ENCODE measurements around the gene TNF. TPM values are rescaled to one million over a fixed set of nuclear protein-coding genes. Genes with fewer than 3 reads are reported as not detected.
A peak's percentile ranks its signal among the peaks of the same experiment; 100 is the strongest.

Gene TNF
- total and polyA plus RNA-seq, 2 of the 13 experiments (the other 11 are each of a cell fraction or from before 2014, with no cell fraction given): not detected

DNA sequence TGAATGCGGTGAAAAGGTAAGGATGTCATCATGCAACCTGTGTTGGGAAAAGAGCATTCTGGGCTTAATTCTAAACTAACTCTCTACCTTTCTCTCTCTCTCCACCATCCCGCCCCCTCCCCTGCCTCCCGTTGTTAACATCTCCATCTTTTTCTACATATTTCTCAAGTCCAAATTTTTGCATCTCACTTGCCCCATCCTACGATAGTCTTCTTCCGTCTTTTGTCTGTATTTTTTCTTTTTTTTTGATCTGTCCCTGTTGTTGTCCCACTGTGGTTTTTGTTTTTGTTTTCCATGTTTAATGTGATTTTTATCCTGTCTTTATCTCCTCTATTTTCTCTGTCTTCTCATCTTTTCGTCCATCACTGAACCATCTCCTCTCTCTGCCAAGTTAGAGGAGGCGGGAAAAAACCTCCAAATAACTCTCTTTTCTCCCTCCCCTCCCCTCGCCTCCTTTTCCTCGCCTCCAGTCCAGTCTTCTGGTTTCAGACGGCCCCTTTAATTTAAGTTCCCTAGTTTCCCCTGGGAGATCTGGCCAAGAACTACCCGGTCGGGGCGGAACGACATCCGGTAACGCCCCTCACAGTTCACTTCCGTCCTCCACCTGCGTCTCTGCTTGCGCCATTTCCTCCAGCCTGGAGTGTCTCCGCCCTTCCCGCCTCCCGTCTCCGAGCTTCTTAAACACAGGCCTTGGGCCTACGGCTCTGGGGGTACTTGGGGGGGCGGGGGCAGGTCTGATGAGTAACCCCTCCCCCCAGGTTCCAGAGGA, 28.2 kb upstream of the TNF start, which contains the start of gene NFKBIL1 (continued):
- TF ChIP-seq, protein P1, sequence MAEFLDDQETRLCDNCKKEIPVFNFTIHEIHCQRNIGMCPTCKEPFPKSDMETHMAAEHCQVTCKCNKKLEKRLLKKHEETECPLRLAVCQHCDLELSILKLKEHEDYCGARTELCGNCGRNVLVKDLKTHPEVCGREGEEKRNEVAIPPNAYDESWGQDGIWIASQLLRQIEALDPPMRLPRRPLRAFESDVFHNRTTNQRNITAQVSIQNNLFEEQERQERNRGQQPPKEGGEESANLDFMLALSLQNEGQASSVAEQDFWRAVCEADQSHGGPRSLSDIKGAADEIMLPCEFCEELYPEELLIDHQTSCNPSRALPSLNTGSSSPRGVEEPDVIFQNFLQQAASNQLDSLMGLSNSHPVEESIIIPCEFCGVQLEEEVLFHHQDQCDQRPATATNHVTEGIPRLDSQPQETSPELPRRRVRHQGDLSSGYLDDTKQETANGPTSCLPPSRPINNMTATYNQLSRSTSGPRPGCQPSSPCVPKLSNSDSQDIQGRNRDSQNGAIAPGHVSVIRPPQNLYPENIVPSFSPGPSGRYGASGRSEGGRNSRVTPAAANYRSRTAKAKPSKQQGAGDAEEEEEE (CRISPR knock-in tag; IDR thresholded peaks at IDR 0.05; ENCODE audit: borderline replicate concordance): peak; percentile 81; the same call in 1 of the 2 replicates
- TF ChIP-seq MLLT10 (CRISPR knock-in tag; IDR thresholded peaks at IDR 0.05) (no peak), ISX (CRISPR knock-in tag; conservative IDR thresholded peaks at IDR 0.05) (no peak), ZNF563 (CRISPR knock-in tag; IDR thresholded peaks at IDR 0.05) (no peak), GPN1 (CRISPR knock-in tag; IDR thresholded peaks at IDR 0.05; ENCODE audit: borderline replicate concordance) (no peak), TFDP2 (CRISPR knock-in tag; IDR thresholded peaks at IDR 0.05) (peak; percentile 71), ZNF562 (CRISPR knock-in tag; IDR thresholded peaks at IDR 0.05; ENCODE audit: borderline replicate concordance) (no peak), RFXAP (CRISPR knock-in tag; IDR thresholded peaks at IDR 0.05; ENCODE audit: borderline replicate concordance) (no peak), U2AF2 (IDR thresholded peaks at IDR 0.05; ENCODE audit: low read depth, low read length) (no peak), ZNF446 (CRISPR knock-in tag; IDR thresholded peaks at IDR 0.05) (no peak), PBX3 (CRISPR knock-in tag; IDR thresholded peaks at IDR 0.05; ENCODE audit: borderline replicate concordance) (no peak), ZNF770 (CRISPR knock-in tag; IDR thresholded peaks at IDR 0.05) (no peak; the same call in 1 of the 2 replicates), PHF8 (CRISPR knock-in tag; IDR thresholded peaks at IDR 0.05) (peak; percentile 88)
- TF ChIP-seq, protein P2, sequence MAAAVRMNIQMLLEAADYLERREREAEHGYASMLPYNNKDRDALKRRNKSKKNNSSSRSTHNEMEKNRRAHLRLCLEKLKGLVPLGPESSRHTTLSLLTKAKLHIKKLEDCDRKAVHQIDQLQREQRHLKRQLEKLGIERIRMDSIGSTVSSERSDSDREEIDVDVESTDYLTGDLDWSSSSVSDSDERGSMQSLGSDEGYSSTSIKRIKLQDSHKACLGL (CRISPR knock-in tag; IDR thresholded peaks at IDR 0.05): no peak
- TF ChIP-seq, protein P3, sequence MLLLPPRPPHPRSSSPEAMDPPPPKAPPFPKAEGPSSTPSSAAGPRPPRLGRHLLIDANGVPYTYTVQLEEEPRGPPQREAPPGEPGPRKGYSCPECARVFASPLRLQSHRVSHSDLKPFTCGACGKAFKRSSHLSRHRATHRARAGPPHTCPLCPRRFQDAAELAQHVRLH (CRISPR knock-in tag; IDR thresholded peaks at IDR 0.05; ENCODE audit: borderline replicate concordance, low read depth): peak; percentile 52; the same call in 1 of the 2 replicates
- TF ChIP-seq, protein P4, sequence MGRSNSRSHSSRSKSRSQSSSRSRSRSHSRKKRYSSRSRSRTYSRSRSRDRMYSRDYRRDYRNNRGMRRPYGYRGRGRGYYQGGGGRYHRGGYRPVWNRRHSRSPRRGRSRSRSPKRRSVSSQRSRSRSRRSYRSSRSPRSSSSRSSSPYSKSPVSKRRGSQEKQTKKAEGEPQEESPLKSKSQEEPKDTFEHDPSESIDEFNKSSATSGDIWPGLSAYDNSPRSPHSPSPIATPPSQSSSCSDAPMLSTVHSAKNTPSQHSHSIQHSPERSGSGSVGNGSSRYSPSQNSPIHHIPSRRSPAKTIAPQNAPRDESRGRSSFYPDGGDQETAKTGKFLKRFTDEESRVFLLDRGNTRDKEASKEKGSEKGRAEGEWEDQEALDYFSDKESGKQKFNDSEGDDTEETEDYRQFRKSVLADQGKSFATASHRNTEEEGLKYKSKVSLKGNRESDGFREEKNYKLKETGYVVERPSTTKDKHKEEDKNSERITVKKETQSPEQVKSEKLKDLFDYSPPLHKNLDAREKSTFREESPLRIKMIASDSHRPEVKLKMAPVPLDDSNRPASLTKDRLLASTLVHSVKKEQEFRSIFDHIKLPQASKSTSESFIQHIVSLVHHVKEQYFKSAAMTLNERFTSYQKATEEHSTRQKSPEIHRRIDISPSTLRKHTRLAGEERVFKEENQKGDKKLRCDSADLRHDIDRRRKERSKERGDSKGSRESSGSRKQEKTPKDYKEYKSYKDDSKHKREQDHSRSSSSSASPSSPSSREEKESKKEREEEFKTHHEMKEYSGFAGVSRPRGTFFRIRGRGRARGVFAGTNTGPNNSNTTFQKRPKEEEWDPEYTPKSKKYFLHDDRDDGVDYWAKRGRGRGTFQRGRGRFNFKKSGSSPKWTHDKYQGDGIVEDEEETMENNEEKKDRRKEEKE (IDR thresholded peaks at IDR 0.05): no peak
